ENCODE data around the gene LHX2.

Gene LHX2

DNA sequence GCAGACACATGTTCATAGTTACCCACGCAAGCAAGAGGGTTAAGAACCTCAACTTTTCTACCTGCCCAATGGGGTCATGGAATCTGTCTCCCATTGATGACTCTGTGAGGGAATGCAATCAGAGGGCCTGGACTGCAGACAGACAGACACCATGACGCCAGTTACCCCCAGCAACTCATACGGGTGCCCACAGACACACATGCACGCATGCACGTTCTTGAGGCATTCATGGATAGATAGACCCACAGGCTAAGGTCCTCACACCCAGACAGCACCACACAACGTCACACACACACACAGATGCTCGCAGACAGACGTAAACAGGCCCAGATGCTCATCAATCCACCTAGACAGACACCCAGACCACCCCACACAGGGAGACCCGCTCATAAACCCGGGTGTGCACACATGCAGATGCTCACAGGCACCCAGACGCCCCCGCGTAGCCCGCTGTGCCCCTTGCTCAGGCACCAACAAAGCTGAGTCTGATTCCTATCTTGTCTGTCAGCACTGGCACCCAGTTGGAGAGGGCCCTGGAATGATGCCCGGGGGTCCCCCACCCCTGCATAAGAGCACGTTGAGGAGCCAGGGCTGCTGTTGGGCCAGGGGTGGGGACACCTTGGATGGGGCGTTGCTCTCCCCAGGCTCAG, 23.6 kb downstream of the LHX2 start:
- DNase-seq = no peak

DNA sequence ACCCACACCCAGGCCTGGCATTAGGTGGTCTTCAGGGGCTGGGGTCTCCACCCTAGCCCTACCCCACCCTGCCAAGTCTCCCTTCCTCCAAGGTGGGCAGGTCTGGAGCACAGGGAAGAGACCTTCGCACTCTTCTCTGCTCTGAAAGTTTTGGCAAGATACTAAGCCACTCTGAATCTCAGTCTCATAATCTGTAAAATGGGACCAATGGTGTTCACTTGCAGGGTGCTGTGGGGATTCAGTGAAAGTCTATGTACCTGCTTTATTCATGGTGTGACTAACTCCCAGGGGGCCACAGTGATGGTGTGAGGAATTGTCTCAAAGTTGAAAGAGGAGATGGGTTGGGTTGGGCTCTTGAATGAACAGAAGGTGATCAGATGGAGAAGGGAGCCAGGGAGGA, 25.0 kb downstream of the LHX2 start:
- DNase-seq = no peak

DNA sequence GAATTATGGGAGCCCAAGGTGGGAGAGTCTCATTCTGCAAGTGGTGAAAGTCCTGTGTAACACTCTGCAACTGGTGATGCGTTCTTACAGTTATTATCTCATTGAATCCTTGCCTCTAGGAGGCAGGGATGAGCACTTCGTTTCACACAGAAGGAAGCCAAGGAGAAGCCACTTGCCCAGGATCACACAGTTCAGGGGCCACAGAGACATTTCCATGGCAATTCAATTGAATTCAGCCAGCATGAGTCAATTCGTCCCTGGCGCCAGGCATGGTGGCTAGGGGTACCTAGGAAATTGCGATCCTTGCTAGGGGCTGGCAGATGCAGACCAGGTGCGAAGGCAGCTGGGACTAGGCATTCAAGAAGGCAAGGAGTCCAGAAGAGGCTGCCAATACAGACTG, 26.2 kb downstream of the LHX2 start:
- DNase-seq = no peak

DNA sequence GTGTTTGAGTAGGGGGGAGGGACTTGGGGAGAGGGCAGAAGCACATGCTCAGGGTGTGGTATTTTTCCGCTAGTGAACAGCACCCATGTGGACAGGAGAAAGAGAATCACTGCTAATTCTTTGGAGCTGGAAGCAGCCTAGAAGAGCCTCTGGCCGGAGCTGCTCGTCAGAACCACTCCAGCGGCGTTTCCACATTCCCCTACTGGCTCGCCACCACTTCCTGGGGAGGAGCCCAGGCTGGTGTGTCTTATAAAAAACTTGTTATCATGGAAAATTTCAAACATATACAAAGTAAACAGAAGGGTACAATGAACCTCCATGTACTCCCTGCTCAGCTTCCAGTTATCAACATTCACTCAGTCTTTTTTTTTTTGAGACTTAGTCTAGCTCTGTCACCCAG, 26.7 kb downstream of the LHX2 start:
- DNase-seq = no peak

DNA sequence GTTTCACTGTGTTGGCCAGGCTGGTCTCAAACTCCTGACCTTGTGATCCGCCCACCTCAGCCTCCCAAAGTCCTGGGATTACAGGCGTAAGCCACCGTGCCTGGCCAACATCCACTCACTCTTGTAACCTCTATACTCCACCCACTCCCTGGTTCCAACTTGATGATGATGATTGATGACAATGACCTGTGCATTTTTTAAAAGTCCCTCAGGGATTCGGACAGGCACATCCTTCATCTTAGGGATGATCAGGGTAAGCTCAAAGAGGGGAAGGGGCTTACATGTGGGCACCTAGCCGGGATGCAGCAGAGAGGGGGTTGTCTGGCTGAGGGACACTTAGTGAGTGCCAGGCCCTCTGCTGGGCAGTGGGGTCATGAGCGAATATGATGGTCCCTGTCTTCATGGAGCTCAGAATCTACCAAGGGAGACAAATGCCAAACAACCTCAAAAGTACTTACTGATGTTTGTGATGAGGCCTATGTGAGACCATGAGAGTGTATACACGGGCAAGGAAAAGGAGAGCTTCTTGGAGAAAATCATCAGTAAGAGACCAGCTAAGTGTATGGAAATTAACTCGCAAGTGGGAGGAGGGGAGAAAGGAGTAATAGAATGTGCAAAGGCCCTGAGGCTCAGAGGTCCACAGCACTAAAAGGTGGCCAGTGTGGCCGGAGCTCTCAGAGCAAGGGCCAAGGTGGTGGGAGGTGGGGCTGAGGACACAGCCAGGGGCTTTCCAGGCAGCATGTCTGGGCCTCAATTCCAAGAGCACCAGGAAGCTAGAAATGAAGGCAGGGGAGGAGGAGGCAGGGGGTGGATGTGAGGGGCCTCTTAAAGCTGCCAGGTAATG, 27.4 kb downstream of the LHX2 start:
- DNase-seq = no peak

DNA sequence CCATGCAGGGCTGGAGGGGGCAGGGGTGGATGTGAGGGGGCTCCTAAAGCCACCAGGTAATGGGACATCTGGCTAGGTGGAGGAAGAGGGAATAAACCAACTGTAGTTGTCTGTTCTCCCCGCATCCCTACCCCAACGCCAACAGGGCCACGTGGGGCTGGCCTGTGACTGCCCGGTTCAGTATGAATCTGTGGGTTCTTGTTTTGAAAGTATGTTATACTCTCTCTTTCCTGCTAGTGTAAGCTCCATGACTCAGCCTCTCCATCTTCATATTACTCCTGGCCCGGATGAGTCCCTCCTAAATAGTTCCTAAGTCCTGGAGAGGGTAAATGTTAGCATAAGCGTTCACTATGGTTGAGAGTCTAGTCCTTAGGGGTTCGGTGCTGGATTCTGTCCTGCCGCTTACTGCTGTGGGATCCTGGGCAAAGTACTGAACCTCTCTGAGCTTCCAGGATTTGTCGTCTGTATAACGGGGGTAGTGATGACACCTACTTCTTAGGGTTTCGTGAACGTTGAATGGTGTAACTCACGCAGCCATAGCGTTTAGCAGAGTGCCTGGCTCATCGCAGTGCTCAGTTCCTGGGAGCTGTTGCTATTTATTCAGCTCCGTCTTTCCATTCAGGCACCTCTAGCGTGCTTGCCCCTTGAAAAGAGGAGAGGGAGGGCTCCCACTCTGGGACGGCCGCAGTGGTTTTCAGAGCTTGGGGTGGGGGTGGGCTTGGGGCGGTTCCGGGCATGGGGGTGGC, 28.8 kb downstream of the LHX2 start:
- DNase-seq = peak; percentile 40

DNA sequence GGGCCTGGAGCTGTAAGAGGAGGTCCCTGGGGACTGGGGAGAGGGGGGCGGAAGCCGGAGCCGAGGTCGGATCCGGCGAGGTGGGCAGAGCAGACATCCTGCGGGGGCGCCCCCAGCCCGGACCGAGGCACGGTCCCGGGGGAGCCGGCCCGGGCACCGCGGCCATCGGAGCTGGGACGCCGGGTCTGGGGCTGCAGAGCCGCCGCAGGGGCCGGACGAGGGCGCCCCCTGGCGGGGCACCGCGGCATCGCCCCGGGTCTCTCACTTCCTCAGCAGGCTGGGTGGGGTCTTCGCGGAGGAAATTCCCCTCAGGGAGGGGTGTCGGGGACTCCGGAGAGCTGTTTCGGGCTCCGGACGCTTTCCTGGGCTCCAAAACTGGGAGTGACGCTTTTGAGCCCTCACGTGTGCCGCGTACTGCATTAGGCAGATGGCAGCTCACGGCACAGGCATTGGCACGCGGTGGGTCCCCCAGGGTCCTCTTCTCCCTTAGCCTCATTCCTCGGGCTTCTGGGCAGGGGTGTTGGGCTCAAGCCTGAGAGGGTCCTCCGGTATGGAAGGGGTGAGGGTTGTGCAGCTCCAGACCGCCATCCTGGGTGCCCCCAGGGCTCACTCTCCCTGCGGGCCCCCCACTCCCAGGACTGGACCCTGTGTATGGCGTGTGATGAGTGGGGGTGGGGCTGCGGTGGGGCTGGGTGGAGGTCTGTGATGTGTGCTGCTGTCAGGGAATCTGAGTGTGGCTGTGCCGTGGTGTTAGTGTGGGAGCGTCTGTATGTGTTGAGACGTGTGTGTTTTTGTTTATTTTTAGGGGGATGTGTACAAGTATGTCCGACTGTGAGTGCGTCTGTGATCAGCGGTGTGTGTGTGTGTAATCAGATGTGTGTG, 29.6 kb downstream of the LHX2 start:
- DNase-seq = peak; percentile 57

DNA sequence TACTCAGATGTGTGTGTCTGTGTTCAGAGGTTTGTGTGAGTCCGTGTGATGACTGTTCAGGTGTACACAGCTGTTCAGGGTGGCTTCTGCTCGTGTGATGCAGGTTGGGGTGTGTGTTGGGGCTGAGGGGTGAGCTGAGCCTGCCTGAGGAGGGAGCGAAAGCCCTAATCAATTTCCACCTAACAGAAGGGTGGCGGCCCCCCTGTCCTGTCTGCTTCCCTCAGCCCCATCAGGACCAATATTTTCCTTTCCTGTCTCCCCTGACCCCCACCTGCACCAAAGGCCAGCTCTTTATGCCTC, 30.2 kb downstream of the LHX2 start:
- DNase-seq = no peak

DNA sequence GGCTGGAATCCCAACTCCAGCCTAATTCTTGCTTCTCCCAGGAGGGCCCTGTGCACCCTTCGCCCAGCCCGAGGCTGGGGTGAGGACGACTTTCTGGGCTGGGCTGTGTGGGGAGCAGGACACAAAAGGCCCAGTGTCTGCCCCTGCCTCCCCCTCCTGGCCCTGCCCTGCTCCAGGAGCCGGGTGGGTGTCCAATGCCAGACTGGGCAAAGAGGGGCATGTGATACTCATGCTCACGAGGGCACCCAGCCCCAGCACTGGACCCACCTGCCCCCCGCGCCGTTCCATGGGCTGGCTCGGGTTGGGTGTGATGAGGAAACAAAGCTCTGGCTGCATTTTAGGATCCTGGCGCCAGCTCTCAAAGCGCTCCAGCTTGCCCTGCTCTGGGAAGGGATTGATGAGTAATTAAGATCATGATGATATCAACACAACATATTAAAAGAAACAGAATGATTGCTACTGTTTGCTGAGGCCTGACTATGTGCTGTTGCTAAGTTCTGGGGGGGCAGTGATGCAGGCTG, 30.7 kb downstream of the LHX2 start:
- DNase-seq = no peak

DNA sequence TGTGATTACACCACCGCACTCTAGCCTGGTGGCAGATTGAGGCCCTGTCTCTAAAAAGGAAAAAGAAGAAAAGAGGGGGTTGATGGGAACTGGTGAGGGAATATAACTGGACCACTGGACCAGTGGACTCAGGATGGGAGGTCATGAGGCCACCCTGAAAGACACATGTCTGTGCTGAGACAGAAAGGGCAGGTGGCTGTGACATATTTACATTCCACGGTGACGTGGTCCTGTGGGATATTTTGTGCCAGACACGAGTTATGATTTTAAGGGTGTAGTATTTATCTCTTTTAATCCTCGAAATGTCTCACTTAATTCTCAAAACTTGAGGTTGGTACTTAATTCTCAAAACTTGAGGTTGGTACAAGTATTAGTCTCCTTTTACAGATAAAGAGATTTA, 32.9 kb downstream of the LHX2 start:
- no peak for DNase-seq

DNA sequence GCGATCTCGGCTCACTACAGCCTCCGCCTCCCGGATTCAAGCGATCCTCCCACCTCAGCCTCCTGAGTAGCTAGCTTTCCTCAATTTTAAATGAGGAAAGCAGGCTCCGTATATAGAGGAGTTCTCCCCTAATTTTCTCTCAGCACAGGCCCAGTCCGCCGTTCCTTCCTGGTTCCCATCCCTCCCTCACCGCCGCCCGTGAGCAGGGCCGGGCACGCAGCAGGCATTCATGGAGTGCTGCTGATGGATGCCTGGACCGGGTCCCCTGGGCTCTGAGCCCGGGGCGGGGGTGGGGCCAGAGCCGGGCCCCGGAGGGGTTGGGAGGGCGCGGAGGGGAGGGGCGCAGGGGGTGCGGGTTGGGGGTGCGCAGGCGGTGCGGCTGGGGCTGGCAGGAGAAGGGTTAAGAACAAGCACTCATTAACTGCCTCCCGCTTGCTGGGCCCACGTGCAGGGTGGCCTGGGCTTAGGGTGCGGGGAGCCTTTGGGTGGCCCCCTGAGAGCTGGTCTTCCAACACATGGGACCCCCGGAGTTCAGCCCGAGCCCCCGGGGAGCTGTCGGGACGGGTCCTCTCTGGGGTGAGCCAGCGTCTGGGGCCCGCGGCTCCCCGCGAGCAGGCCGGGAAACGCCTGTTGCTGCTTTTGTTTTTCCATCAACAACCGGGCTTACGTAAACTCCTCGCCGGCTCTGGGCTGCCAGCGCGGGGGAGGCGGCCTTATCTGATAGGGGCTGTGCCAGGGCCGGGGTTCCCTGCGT, 33.7 kb downstream of the LHX2 start:
- DNase-seq = peak; percentile 28

DNA sequence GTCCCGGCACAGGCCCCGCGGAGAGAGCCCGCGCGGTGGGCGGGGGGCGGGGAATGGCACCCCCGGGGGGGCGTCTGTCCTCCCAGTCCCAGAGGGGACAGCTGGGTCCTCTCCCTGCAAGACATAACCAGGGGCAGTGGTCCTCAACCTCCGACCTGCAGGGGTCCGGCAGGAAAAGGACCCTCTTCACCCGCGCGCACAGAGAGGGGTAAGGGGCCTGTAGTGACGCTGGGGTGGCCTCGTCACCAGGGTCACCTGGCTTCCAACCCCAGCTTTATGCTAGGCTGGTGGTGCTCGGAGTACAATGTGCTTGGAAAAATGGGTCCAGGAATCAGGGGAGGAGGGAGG, 34.2 kb downstream of the LHX2 start:
- DNase-seq = no peak

DNA sequence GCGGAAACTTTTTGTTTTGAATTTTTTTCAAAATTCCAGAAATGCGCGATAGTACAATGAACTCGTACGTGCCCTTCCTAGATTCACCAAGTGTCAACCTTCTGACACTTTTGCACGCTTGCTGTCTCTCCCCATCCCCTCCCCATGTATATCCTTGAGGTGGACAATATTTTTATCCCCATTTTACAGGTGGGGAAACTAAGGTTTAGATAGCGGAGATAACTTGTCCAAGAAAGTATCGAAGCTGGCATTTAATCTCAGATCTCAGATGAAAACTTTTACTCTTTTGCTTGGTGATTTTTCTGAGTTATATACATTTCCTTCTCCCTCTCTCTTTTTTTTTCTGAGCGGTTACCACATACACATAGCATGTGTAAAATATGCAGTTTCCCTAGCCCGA, 34.6 kb downstream of the LHX2 start:
- DNase-seq = no peak

DNA sequence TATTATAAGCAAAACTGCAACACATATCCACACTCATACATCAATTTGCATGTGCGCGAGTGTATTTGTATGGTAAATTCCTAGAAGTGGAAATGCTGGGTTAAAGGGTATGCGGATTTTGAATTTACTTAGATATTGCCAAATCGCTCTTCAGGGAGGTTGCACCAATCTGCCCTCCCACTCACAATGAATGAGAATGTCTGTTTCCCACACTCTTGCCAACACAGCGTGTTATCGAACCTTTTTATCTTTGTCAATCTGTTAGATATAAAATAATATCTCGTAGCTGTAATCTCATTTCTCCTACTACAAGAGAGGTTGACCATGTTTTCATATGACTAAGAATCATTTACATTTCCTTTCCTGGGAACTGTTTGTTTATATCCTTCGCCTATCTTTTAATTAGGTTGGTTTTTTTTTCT, 35.7 kb downstream of the LHX2 start:
- DNase-seq = no peak

DNA sequence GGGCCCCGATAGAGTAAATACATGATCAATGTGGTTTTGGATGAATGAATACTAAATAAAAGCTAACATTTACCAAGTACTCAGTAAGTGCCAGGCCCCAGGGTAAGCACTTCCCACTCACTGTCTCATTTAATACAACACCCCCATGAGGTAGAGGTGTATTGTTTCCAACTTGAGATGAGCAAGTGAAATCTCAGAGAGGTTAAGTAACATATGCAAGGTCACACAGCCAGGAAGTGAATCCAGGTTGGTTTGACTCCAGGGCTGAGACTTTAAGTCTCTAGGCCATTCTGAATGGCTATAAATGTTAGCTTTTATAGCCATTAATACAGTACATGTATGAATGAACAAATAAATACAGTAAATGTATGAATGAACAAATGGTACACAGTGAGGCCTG, 39.4 kb downstream of the LHX2 start:
- no peak for DNase-seq

DNA sequence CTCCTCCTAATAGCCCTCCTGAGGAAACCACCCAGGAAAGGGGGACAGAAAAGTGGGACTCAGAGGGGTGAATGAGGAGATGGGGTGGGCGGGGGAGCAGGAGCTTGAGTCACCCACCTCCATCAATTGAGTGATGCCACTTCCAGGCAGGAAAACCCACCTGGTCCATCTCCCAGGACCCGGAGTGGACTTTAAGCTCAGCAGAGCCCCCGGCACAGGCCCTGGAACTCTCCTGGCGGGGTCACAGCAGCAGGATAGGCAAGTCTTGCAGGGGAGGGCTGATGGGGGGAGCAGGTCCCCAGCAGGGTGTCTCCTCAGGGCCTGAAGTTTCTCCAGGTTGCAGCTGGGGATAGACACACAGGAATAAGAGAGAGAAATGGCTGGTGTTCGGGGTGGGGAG, 40.8 kb downstream of the LHX2 start:
- DNase-seq = no peak

DNA sequence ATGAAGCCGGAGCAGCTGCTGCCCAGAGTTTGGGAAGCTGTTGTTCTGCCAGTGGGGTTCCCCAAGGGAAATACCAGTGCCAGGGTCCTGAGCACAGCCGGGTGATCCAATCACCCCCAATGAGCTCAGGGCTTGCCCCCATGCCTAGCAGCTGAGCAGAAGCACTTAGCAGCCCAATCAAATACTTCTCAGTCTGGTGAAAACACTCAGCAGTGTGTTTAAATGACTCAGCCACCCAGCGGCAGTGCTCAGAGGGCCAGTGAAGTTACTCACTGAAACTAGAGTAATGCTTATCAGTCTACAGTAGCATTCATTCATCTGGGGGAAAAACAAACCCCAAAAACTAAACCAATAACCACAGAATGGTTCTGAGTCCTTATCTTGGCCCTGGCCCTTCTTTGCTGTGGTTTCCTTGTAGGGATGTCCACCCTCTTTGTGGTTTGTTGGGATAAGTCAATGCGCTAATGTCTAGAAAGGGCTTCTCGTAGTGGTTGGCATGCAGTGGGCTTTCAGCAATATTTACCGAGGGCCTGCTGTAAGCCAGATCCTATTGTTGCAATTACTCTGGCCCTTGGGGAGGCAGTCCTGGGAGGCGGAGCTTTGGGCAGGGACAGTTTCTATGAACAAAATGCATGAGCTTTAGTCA, 43.1 kb downstream of the LHX2 start:
- peak; percentile 39 for DNase-seq

DNA sequence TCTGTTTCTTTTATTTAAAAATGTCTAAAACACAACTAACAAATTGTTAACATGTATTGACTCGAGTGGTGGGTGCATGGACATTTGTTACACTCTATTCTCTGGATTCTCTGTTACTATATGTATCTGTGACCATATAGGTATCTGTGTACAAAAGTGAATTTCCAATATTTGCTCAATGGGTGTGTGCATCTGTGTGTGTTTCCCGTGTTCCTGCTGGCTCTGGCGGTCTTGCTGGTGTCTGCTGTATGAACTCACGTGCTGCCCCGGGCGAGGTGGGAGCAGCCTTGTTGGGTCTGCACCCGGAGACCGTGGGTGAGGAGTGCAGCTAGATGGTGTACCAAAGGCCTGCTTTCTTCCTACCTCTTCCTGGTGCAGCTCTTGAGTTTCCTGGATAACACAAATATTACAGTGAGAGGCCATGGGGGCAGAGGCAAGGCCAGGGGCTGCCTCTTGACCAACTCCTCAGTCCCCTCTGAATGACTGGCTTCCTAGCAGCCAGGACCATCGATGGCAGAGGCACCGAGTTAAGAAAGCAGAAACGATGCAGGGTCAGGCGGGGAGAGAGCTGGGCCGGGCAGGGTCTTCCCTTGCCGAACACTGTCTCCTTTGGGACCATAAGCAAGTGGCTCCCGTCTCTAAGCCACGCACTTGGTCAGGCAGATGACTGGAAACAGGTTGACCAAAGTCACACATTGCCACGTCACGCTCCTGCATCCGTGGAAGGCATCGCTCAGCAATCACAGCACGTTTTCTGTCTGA, 49.5 kb downstream of the LHX2 start:
- DNase-seq = no peak

DNA sequence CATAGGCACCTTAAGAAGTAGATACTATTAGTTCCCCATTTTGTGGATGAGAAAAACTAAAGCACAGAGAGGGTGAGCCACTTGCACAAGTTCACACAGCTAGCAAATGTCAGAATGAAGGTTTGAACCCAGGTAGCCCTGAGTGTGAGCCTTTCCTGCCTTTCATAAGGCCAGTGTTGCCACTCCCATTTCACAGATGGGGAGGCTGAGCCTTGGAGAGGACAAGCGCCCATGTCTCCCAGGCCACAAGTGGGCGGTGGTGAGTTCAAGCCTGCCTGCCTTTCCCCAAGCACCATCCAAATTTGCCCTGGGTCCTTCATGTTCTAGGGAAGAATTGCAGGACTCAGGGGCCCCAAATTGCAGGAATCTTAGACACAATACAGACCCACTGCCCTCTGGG, 50.6 kb downstream of the LHX2 start:
- no peak for DNase-seq

DNA sequence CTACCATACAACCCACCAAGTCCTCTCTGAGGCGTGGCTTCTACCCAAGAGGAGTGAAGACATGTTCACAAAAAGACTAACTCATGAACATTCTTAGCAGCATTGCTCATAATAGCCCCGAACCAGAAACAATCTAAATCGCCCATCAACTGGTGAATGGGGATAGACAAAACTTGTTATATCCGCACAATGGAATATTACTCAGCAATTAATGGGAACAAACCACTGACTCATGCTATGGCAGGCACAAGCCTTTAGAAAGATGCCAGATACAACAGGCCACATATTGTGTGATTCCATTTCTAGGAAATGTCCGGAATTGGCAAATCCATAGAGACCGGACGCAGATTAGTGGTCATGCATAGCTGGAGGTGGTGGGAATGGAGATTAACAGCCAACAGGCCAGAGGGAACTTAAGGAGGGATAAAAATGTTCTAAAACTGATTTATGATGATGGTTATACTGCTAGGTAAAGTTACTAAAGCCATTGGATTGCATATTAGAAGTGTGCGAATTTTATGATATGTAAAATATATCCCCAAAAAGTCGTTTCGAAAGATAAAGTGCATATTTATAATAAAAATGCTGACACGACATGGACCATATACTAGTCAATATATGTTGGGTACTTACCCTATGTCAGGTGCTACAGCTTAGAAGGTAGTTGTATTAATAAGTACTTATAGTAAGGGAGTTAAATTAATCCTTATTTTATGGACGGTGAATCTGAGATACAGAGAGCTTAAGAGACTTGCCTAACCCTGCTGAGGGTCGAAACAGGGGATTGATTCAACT, 55.4 kb downstream of the LHX2 start:
- no peak for DNase-seq
